Limb (tissue), 2 donors: ENCODE results near the gene IBSP.
A peak's percentile ranks its signal among the peaks of the same experiment; 100 is the strongest.

Source experiments
- DNase-seq, 2 donors: peaks; one replicate each; pipeline ENCODE4 v3.0.0-alpha.2; 2016; ENCODE audit errors: extremely low spot score in 2 of 2

IBSP gene

GRCh38 chr4:87838205-87838604, 38.9 kb downstream of the IBSP start:
- no peak for DNase-seq

DNA sequence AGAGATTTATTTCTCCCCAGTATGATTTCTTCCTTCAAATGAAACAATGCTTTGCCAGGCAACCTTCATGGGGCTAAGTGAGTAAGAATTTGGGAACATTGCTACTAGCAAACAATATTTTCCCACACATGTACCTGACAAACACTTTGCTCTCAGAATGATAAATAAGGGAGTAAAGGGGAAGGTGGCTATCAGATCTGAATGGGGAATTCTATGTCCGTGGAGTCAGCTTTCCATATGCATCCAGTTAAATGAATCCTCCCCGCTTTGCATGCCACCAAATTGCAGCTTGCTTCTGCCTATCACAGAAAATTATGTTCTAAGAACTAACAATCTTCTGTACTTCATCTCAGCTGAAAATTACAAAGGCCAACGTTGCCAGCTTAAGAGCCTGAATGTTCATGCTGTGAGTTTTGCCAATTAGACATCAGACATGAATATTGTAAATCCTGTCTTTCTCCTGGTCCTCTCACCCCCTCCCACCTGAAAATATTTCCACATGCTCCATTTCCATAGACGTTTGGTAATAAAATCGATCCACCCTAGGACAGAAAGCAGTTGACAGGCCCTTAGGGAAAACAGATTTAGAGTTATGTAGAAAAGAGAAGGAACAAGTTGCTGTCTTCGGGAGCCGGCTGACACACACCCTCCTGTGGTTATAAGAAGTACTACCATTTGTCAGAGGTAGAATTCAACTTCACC, 39.7 kb downstream of the IBSP start:
- DNase-seq, result peak in 1 of 2 donors; percentile 64

DNA sequence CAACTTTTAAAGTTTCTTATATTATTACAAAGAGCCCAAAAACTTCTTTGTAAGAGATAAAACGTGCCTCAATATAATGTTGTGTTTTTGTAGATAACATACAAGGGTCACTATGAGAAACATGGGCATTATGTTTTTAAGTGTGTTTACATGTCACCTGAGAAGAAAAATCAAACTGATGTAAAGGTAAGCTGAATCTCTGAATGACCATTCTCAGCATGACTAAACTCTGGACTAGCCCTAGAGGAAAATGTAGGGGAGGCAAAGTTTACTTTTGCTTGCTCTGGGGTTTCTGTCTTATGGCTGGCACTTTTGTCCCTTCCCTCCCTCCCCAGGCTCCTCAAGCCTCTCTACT, 40.2 kb downstream of the IBSP start:
- DNase-seq, result no peak

DNA sequence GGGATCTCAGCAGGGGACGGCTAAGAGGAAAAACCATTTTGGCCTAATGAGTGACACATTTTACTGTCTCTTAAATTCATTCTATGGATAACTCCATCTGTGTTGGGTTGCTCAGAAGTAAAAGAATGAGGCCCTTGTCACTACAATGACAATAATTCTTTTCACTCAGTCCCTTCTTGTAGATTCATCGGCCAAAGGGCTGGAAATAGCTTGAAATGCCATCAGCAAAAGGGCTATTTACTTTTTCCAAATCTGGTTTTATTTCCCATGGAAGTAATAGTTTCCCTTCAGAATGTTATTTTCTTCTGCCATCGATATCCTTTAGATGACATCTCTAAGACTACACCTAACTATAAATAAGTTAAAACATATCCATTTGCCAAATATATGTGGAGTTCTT, 40.8 kb downstream of the IBSP start:
- DNase-seq, result no peak

DNA sequence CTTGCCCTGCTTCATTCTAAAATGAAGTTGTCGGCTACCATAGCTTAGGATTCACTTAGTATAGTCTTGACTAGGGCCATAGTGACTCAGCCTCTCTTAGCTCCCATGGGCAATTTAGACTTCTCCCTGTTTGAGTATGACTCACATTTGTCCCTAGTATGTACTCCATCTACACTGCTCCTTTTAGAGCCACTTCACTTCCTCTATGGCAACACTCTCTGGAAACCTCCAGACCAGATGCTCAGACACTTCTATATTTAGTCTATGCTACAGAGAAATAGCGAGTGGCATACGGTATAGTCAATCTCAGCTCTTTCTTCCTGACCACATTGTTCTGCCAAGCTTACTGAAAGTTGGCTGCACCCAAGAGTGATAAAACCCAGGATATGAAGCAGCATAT, 44.6 kb downstream of the IBSP start:
- DNase-seq, result peak in 1 of 2 donors; percentile 10

DNA sequence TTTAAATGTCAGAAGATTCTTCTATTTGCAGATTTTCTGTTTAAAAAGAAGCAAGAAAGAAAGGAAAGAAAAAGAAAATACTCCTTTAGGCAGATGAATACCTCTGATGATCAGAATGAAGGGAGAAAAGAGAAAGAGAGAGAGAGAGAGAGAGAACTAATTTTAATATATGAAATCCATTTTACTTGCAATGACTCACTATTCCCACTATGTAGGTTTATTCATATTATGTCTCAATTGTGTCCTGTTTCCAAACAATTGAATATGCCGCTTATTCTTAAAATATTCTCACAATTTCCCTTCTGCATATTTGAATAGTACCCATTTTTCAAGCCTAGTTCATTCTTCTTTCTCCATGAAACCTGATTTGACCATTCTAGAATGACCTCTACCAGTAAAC, 45.1 kb downstream of the IBSP start:
- DNase-seq, result no peak

- DNase-seq, result no peak
Observed at GRCh38 chr4:87846226-87846625, 46.9 kb downstream of the IBSP start.

GRCh38 chr4:87848622-87849351, 49.4 kb downstream of the IBSP start:
- DNase-seq, result peak; percentile 48 to 78

DNA sequence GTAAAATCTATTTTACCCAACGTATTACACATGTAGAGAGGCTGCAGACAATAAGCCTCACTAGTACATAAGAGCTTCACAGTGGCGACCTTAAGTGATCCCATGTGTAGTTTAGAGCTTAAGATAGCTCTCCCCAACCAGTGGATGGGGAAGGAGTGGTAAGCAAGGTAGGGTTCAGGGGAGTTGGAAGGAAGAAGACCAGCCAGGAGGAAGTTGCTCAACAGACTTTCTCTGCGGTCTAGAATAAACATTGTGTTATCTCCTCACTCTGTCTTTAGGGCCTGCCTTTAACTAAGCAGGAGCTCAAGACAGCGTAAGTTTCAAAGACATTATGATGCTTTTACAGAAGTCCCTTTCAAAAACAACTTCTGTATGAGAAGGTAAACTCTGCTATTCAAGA, 50.3 kb downstream of the IBSP start:
- DNase-seq, result no peak

DNA sequence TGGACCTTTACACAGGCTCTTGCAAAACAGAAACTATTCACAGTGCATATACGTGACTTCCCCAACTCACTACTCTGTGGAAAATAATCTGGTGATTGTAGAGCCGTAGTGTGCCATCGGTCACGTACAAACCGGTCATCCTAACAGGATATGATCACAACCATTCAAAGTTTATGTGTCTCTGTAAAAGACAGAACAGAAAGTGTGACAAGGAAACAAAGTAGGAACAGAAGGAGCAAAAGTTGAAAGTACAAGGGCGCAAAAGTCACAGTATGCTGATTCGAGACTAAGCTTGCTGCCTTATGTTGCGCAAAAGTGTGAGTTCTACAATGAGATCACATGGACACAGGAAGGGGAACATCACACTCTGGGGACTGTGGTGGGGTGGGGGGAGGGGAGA, 52.0 kb downstream of the IBSP start:
- no peak for DNase-seq

GRCh38 chr4:87851953-87852352, 52.6 kb downstream of the IBSP start:
- no peak for DNase-seq

GRCh38 chr4:87853108-87853507, 53.8 kb downstream of the IBSP start:
- peak in 1 of 2 donors; percentile 66 for DNase-seq

GRCh38 chr4:87853891-87854290, 54.5 kb downstream of the IBSP start:
- no peak for DNase-seq

GRCh38 chr4:87855559-87855958, 56.2 kb downstream of the IBSP start:
- DNase-seq, result no peak

DNA sequence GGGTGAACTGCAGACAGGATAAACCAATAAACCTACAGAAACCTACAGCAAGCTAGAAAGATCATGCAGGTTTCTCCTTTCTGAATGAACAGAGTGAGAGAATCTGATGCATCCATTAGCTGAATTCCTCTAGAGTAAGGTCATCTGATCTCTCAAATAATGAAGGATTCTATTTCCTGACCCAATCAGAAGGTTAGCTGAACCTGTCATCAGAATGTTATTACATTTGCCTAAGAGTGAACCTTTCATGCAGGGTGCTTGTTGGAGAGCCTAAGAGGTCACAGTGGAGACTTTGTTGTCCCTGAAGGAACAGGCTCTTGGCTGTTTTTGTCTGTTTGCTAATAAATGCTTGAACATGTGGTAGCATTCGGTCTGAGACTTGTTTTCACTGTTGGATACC, 57.5 kb downstream of the IBSP start:
- no peak for DNase-seq

GRCh38 chr4:87857789-87858188, 58.4 kb downstream of the IBSP start:
- no peak for DNase-seq
